ENCODE data around the gene SMARCC2.

SMARCC2 gene

GRCh38 chr12:56189099-56189917 is at the start of gene SMARCC2:
SMARCC2 (minus strand) TSS chr12:56189483; CDS start chr12:56189461, 22 bp downstream.
- DNase-seq: peak; percentile 18

- no peak for DNase-seq
Observed at GRCh38 chr12:56237552-56237951, 48.3 kb upstream of the SMARCC2 start.

DNA sequence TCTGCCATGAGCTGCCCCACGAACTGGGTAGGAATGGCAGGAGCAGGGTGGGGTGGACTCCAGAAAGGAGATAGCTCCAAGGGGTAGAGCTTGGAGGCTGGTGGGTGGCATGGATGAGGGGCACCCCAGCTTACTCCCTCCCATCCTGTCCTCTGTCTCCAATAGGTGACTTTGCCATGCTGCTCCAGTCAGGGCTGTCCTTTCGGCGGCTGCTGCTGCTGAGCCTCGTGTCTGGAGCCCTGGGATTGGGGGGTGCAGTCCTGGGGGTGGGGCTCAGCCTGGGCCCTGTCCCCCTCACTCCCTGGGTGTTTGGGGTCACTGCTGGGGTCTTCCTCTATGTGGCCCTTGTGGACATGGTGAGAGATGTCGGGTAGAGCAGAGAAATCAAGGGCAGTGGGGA is 47.7 kb upstream of the SMARCC2 start:
- DNase-seq: no peak

- DNase-seq: no peak
Observed at GRCh38 chr12:56236091-56236490, 46.8 kb upstream of the SMARCC2 start.

DNA sequence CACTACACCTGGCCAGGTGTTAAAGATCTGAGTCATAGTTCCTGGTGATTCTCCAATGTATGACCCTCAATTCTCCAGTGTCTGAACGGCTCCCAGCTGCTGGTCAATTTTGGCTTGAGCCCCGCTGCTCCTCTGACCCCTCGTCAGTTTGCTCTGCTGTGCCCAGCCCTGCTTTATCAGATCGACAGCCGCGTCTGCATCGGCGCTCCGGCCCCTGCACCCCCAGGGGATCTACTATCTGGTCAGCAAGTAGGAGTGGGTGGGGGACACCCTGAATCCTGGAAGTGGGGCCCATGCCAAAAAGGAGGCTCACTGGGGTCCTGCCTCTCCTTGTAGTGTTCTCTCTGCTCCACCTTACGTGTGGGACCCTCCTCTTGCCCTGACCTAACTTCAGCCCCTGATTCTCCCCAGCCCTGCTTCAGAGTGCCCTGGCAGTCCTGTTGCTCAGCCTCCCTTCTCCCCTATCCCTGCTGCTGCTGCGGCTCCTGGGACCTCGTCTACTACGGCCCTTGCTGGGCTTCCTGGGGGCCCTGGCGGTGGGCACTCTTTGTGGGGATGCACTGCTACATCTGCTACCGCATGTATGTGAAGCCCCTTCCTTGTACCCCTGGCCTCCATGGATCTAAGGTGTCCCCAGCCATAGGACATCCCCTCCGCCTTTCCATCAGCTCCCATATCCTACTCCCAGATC is 45.6 kb upstream of the SMARCC2 start:
- DNase-seq: no peak

DNA sequence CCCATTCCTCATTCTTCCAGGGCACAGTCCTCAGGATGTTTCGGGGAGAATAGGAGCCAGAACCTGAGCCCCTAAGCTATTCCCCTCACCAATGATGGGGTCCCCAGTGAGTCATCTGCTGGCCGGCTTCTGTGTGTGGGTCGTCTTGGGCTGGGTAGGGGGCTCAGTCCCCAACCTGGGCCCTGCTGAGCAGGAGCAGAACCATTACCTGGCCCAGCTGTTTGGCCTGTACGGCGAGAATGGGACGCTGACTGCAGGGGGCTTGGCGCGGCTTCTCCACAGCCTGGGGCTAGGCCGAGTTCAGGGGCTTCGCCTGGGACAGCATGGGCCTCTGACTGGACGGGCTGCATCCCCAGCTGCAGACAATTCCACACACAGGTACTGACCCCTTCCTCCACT is 41.9 kb upstream of the SMARCC2 start:
- no peak for DNase-seq

DNA sequence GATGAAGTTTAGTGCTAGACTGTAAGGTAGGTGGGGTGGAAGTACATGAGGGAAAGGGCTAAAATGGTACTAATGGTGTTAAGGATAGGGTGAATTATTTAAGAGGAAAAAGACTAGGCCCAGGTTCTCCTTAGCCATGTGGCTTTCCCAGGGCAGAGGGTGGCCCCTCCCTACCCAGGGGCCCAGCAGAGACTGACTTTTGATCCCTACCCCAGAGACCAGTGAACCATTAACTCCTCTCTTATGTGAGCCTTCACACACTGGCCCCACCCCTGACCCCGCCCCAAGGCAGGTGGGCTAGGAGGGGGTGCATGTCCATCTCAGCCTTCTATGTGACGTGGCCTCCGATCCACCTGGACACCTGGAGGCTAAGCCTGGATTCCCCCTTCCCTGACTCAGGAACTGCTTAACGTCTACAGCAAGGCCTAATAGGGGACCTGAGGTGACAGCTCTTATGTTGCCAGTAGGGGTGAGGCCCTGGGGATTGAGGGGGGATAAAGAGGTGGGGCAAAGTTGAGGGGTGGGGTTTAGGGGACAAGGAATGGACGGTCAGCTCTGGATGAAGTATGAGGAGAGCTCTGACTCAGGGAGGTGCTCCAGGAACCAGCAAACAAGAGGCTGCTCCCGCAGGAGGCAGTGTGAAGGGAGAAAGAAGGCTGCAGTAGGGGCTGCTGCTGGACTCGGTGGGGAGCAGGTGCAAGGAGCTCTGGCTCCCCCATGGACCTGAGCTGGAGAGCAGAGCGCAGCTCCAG is 41.3 kb upstream of the SMARCC2 start:
- no peak for DNase-seq

DNA sequence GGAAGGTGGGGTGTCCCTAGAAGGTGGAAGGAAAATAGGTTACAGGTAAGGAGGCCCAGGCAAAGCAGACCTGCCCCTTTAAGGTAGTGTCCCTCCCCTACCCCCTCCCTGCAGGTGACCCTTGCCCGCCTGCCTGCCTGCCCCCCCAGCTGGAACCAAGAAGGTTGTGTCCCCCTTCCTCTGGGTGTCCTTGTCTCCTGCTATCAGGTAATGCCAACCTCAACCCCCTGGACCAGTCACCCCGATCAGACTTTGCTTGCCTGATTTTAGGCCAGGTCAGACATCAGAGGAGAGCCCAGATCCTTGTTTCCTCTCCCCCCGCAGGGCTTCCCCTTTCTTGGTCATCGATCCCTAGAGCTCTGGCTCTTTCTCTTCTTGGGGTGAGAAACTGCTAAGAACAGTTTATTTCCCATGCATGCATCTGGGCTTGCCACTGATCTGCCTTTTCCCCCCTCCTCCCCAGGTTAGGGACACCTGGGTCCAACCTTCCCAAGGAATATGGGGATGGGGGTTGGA is 40.7 kb upstream of the SMARCC2 start, which contains the start of gene SLC39A5:
TSS of gene SLC39A5 (plus strand) at position 136 of the 516 bp plus-strand sequence. CDS start 1,224 bp downstream, outside the sequence.
- DNase-seq: no peak

DNA sequence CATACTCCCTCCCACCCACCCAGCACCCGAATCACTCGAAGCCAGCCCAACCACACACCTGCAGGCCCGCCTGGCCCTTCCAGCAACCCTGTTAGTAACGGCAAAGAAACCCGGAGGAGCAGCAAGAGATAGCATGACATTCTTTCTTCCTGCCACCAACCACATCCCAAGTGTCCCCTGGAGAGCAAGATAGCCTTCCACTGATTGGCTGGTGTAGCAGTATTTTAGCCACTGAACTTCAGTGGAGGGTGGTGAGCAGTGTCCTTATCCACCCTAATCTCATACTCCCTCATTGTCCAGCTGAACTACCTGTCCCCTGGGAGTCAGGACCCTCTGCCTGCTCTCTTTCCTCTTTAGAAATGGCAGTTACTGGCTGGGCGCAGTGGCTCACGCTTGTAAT is 39.8 kb upstream of the SMARCC2 start:
- no peak for DNase-seq

- DNase-seq: no peak
Observed at GRCh38 chr12:56224954-56225353, 35.7 kb upstream of the SMARCC2 start.

DNA sequence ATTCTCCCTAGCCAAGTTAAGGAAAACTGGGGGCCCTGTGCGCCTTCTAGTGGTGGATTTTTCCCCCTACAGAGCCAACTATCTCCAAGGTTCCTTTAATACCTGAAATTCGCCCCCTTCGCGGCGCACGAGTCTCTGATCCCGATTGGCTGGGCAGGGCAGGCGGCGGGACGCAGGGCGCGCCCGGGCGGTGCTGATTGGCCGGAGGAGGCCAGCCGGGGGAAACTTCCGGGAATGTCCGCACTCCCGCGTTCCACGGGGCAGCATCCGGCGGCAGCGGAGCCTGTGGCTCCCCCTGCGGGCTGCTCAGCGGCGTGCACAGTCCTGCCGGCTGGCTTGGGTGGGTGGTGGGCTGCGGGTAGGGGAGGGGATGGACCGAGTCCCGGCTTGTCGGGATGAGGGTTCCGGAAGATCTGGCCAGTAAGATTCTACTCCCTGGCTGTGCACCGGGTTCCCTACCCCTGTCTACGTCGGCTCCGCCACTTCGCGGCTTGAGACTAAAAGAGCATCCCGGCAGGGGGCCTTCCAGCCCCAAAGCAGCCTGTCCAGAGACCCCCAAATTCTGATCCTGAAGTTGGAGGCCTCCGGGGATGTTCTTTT is 34.9 kb upstream of the SMARCC2 start, which contains the start of gene NABP2:
TSS of gene NABP2 (plus strand) at position 241 of the 600 bp plus-strand sequence. CDS start 515 bp downstream, outside the sequence.
- DNase-seq: peak; percentile 84

DNA sequence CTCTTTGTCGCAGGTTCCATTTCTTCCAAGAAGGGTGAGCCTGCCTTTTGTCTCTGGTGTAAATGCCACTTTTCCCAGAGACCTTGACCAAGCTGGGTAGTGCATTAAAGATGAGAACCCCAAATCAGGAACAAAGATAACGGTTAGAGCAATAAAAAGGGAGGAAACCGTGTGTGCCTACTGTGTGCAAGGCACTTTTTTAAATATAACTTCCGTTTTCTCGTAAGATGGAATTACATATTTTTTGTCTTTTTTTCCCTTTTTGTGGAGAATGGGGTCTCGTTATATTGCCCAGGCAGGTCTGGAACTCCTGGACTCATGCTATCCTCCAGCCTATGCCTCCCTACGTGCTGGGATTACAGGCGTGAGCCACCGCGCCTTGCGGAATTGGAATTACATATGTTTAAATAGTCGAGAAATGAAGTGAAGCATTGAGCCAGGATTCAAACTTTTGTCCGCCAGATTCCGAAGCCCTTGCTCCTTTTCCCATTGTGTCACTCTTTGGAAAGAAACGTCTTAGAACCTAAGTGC is 34.4 kb upstream of the SMARCC2 start:
- DNase-seq: no peak

GRCh38 chr12:56222531-56222895 is 33.2 kb upstream of the SMARCC2 start:
- DNase-seq: no peak

DNA sequence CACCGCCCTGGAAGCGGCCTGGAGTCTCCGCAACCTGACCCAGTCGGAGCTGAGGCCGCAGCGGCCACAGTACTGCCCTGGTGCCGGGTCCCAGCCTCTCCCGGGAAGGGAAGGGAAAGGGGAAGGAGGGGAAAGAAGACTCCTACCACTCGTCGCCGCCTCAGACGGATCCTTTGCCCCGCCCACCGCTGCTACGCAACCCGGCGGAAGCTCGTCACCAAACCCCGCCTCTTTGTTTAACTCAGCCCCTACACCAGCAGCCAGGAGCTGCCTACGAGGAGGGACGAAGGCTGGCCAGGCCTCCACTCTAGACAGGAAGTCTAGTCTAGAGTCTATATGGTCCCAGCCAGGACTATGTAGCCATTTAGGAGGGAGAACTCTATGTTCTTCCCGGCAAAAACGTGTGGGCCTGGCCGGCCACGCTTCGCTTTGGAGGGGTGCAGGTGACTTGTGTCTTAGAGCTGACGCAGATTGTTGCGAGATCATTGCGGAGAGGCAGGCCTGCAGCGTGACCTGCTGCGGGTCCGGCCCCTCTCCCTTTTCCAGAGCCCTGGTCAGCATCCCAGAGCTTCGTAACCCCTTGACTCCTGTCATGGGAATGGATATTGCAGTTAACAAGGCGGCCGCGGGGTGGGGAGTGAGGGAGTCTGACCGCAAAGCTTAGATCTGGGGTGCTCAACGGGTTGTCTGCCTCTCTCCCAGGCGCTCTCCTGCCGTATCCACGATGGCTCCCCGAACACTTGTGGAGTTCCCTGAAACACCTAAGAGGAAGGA is 32.7 kb upstream of the SMARCC2 start, which contains the start of gene RNF41:
TSS of gene RNF41 (minus strand) at position 166 of the 774 bp plus-strand sequence. CDS start 7,875 bp downstream, outside the sequence.
- peak; percentile 84 for DNase-seq

- DNase-seq: no peak
Observed at GRCh38 chr12:56221232-56221756, 32.0 kb upstream of the SMARCC2 start.

- no peak for DNase-seq
Observed at GRCh38 chr12:56220611-56221231, 31.4 kb upstream of the SMARCC2 start.

DNA sequence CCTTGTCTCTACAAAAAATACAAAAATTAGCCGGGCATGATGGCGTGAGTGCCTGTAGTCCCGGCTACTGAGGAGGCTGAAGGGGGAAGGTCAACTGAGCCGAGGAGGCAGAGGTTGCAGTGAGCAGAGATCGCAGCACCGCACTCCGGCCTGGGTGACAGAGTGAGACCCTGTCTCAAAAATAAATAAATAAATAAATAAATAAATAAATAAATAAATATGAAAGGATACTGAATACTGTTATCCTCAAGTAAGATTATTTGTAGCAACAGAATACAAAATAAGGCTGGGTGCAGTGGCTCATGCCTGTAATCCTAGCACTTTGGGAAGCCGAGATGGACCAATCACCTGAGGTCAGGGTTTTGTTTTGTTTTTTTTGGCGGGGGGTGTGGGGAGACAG is 30.6 kb upstream of the SMARCC2 start:
- DNase-seq: no peak

GRCh38 chr12:56216461-56216860 is 27.2 kb upstream of the SMARCC2 start:
- DNase-seq: no peak

GRCh38 chr12:56213878-56214277 is 24.6 kb upstream of the SMARCC2 start:
- DNase-seq: no peak

DNA sequence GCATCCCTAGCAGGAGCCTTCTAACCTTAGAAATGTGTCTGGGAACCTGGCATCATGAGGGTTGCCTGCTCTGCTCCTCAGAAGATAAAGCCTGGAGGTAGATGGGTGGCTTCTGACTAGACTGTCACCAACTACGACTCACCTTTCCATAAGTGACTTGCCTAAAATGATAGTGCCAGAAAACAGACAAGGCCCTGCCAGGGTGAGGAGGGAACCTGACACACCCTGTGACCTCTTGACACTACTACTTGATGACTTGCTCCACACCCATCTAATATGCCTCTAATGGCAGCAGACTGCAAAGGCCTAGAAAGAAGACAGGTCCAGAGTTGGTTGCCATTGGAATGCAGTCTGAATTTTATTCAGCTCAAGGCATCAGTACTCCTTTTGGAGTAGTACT is 23.1 kb upstream of the SMARCC2 start:
- DNase-seq: no peak

DNA sequence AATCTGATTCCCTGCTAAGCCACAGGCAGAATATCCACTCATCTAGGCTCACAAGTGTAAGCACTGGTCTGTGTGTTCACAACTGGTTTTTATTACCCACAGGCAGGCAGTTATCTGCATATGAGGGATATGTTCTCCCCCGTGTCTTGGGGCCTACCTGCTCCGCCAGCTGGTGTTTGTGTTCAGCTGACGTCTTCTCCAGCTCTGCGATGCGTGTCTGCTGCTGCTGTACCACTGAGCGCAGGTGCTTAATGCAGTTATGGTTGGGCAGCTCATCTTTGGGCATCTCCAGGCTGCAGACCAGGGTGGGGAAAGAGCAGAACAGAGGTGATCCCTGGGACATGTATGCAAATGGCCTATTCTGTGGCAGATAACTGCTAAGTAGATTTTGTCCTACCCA is 18.7 kb upstream of the SMARCC2 start:
- no peak for DNase-seq

Data from DMS79 (cell line).